CD8-positive, alpha-beta memory T cell (primary cell): ENCODE measurements around the gene RGS4. TPM values are rescaled to one million over a fixed set of nuclear protein-coding genes. Genes with fewer than 3 reads are reported as not detected.
"Not testable (repeated sequence)": the region's sequence is repeated elsewhere in the genome, so short reads cannot be mapped to it uniquely, and the experiment has no call there.

Experiments used
- CTCF ChIA-PET: fragments of 350-600 bp; sonication (Branson Sonifier 250); formaldehyde crosslinking; loops from one replicate; lab custom pipeline; 2021; ENCODE audit warnings: antibody characterized with exemption; lab: Charles Lee
- POLR2A ChIA-PET: fragments of 350-600 bp; sonication (Branson Sonifier 250); formaldehyde crosslinking; loops from one replicate; lab custom pipeline; 2021; ENCODE audit warnings: antibody characterized with exemption; lab: Charles Lee
- DNase-seq, 5 donors: peaks; one replicate each; pipeline versions ENCODE4 v3.0.0 to v3.0.0-alpha.2; 2020 to 2022; ENCODE audit warnings: mixed read lengths in 1 of 5
- H3K27ac ChIP-seq: one replicate; pipeline ENCODE4 v1.7.0; 2013; ENCODE audit warnings: low read depth, mild to moderate bottlenecking, low read length, moderate library complexity
- H3K27me3 ChIP-seq: 2 replicates; pipeline ENCODE4 v1.7.0; 2013; ENCODE audit warnings: low read length, mild to moderate bottlenecking; ENCODE audit not compliant: insufficient read depth, poor library complexity, severe bottlenecking
- H3K36me3 ChIP-seq: 2 replicates; pipeline ENCODE4 v1.7.0; 2013; ENCODE audit warnings: mild to moderate bottlenecking, low read length, moderate library complexity; ENCODE audit not compliant: insufficient read depth
- H3K4me1 ChIP-seq: 2 replicates; pipeline ENCODE4 v1.7.0; 2013; ENCODE audit warnings: mild to moderate bottlenecking, low read length, moderate library complexity; ENCODE audit not compliant: insufficient read depth
- H3K4me3 ChIP-seq: 2 replicates; pipeline ENCODE4 v1.7.0; 2013; ENCODE audit warnings: mild to moderate bottlenecking, low read length
- H3K9me3 ChIP-seq: 2 replicates; pipeline ENCODE4 v1.7.0; 2013; ENCODE audit warnings: mild to moderate bottlenecking, low read length
- H3K27ac Mint-ChIP-seq, 8 donors: one replicate each; pipeline ENCODE4 v1.8.0; 2020 to 2021; ENCODE audit warnings: mixed read lengths in 8 of 8, mild to moderate bottlenecking in 6 of 8, inconsistent platforms in 3 of 8, moderate library complexity in 3 of 8
- H3K27me3 Mint-ChIP-seq, 2 donors: one replicate each; pipeline ENCODE4 v1.8.0; 2020 to 2021; ENCODE audit warnings: mixed read lengths in 2 of 2, mild to moderate bottlenecking in 1 of 2, moderate library complexity in 1 of 2
- H3K36me3 Mint-ChIP-seq, 3 donors: one replicate each; pipeline ENCODE4 v1.8.0; 2020 to 2021; ENCODE audit warnings: mixed read lengths in 3 of 3, inconsistent platforms in 1 of 3, mild to moderate bottlenecking in 1 of 3
- H3K4me1 Mint-ChIP-seq, 3 donors: one replicate each; pipeline ENCODE4 v1.8.0; 2020 to 2021; ENCODE audit warnings: mixed read lengths in 3 of 3, inconsistent platforms in 1 of 3, mild to moderate bottlenecking in 1 of 3
- H3K4me3 Mint-ChIP-seq, 7 donors: one replicate each; pipeline ENCODE4 v1.8.0; 2020 to 2021; ENCODE audit warnings: mixed read lengths in 7 of 7, mild to moderate bottlenecking in 6 of 7, moderate library complexity in 4 of 7, inconsistent platforms in 2 of 7
- H3K9me3 Mint-ChIP-seq, 5 donors: one replicate each; pipeline ENCODE4 v1.8.0; 2020 to 2022; ENCODE audit warnings: mixed read lengths in 5 of 5, mild to moderate bottlenecking in 3 of 5, moderate library complexity in 2 of 5, inconsistent platforms in 1 of 5
- polyA plus RNA-seq: library from polyadenylated mRNA; unstranded; fragments of 300-500 nt; fragmentation: Illumina TruSeq; gene quantifications from one replicate; pipeline ENCODE4 v1.2.3, GENCODE V29; 2021
- total RNA-seq, 2 experiments: library from RNA; stranded (reverse); gene quantifications; one replicate each; pipeline ENCODE4 v1.2.3, GENCODE V29; 2021

RGS4 gene
- total and polyA plus RNA-seq, 3 experiments from 2014 or later, result not detected

DNA sequence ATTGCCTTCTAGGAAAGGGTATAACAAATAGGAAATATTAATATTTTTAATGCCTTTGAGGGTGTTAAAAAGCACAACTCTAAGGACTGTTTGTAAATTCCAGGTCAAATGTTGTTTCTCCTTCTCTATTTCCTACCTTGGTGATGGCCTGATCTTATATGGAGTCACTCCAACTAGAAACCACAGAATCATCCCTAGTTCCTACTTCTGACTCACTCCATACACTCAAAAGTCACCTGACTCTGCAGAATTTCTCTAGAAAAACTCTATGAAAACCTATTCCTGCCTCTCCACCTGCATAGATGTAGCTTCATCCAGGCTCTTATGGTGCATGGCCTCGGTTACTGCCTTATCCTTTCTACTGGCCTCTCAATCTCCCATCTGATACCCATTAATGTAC, 14.5 kb downstream of the RGS4 start:
- H3K4me1 ChIP-seq, result no peaks in the 10 kb centered on the region
- Mint-ChIP-seq H3K4me1 (no peaks in the 10 kb centered on the region), H3K27ac (no peak overlapping the region), H3K9me3 (peaks cover 0 to 3% (median 0%) of the 10 kb centered on the region in 5 donors), H3K27me3 (no peaks in the 10 kb centered on the region), H3K4me3 (no peak overlapping the region), H3K36me3 (no peaks in the 10 kb centered on the region)
- H3K36me3 ChIP-seq, result no peaks in the 10 kb centered on the region
- H3K27ac ChIP-seq, result no peak overlapping the region
- H3K27me3 ChIP-seq, result no peaks in the 10 kb centered on the region
- ChIA-PET POLR2A (no interaction called here), CTCF (no interaction called here)
- no peak for DNase-seq
- no peaks in the 10 kb centered on the region for H3K9me3 ChIP-seq
- H3K4me3 ChIP-seq, result no peak overlapping the region

GRCh38 chr1:163084330-163084729, 15.2 kb downstream of the RGS4 start:
- Histone ChIP-seq H3K4me3 (no peak overlapping the region), H3K27ac (no peak overlapping the region), H3K27me3 (no peaks in the 10 kb centered on the region), H3K9me3 (no peaks in the 10 kb centered on the region), H3K4me1 (no peaks in the 10 kb centered on the region), H3K36me3 (no peaks in the 10 kb centered on the region)
- Mint-ChIP-seq H3K27ac (no peak overlapping the region), H3K27me3 (no peaks in the 10 kb centered on the region), H3K4me1 (no peaks in the 10 kb centered on the region), H3K4me3 (no peak overlapping the region), H3K36me3 (no peaks in the 10 kb centered on the region), H3K9me3 (peaks cover 0 to 3% (median 0%) of the 10 kb centered on the region in 5 donors)
- ChIA-PET POLR2A (no interaction called here), CTCF (no interaction called here)
- DNase-seq, result no peak

- H3K27me3 ChIP-seq, result no peaks in the 10 kb centered on the region
- no peaks in the 10 kb centered on the region for H3K36me3 ChIP-seq
- H3K4me3 ChIP-seq, result no peak overlapping the region
- no peak overlapping the region for H3K27ac ChIP-seq
- POLR2A ChIA-PET, result no interaction called here
- CTCF ChIA-PET, result no interaction called here
- H3K27ac Mint-ChIP-seq, result no peak overlapping the region
- no peaks in the 10 kb centered on the region for H3K27me3 Mint-ChIP-seq
- no peaks in the 10 kb centered on the region for H3K9me3 Mint-ChIP-seq
- H3K36me3 Mint-ChIP-seq, result no peaks in the 10 kb centered on the region
- no peaks in the 10 kb centered on the region for H3K4me1 ChIP-seq
- H3K4me3 Mint-ChIP-seq, result no peak overlapping the region
- no peaks in the 10 kb centered on the region for H3K4me1 Mint-ChIP-seq
- no peaks in the 10 kb centered on the region for H3K9me3 ChIP-seq
- no peak for DNase-seq
Measured at GRCh38 chr1:163085041-163085903, 16.1 kb downstream of the RGS4 start.

DNA sequence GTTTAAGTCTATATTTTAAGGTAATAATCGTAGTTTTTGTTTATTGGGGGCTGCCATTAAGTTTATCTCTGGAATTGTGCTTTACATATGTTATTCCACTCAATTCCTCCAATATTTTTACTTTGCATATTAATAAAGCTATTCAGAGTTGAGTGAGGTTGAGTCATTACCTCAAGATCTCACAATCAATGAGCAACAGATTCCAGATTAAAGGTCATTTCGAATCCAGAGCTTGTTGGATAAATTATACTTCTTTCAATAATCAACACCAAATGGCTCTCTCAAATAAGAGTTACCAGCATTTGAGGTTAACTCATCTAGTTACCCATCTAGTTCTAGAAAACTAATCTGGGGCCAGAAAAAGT, 16.7 kb downstream of the RGS4 start:
- H3K27me3 ChIP-seq, result no peaks in the 10 kb centered on the region
- H3K4me3 Mint-ChIP-seq, result no peak overlapping the region
- no peak for DNase-seq
- H3K4me3 ChIP-seq, result no peak overlapping the region
- CTCF ChIA-PET, result no interaction called here
- no peak overlapping the region for H3K27ac ChIP-seq
- no peaks in the 10 kb centered on the region for H3K27me3 Mint-ChIP-seq
- no peaks in the 10 kb centered on the region for H3K9me3 ChIP-seq
- no peaks in the 10 kb centered on the region for H3K4me1 Mint-ChIP-seq
- no peak overlapping the region for H3K27ac Mint-ChIP-seq
- H3K9me3 Mint-ChIP-seq, result no peaks in the 10 kb centered on the region
- H3K36me3 ChIP-seq, result no peaks in the 10 kb centered on the region
- no peaks in the 10 kb centered on the region for H3K4me1 ChIP-seq
- POLR2A ChIA-PET, result no interaction called here
- H3K36me3 Mint-ChIP-seq, result no peaks in the 10 kb centered on the region

DNA sequence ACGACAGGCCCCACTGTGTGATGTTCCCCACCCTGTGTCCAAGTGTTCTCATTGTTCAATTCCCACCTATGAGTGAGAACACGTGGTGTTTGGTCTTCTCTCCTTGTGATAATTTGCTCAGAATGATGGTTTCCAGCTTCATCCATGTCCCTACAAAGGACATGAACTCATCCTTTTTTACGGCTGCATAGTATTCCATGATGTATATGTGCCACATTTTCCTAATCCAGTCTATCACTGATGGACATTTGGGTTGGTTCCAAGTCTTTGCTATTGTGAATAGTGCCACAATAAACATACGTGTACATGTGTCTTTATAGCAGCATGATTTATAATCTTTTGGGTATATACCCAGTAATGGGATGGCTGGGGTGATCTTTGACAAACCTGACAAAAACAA, 20.0 kb downstream of the RGS4 start:
- H3K9me3 Mint-ChIP-seq, result not testable (repeated sequence)

DNA sequence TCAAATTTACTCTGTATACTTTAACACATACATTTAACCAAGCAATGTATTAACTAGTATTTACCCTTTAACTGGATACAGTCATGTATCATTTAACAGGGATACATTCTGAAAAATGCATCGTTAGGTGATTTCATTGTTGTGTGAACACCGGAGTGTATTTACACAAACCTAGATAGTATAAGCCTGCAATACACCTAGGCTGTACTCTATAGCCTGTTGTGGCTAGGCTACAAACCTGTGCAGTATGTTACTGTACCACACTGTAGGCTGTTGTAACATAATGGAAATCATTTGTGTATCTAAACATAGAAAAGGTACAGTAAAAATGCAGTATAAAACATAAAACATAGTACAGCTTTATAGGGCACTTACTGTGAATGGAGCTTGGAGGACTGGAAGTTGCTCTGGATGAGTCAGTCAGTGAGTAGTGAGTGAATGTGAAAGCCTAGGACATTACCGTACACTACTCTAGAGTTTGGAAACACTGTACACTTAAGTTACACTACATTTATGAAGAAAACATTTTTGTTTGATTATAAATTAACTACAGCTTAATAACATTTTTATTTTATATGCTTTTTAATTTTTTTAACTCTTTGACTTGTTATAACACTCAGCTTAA, 21.3 kb downstream of the RGS4 start:
- peaks cover 2 to 4% of the 10 kb centered on the region in 2 donors for H3K27me3 Mint-ChIP-seq
- Histone ChIP-seq H3K4me3 (no peak overlapping the region), H3K4me1 (no peaks in the 10 kb centered on the region), H3K36me3 (no peaks in the 10 kb centered on the region), H3K27me3 (no peaks in the 10 kb centered on the region), H3K9me3 (no peaks in the 10 kb centered on the region), H3K27ac (no peak overlapping the region)
- no peak overlapping the region for H3K4me3 Mint-ChIP-seq
- no peak for DNase-seq
- POLR2A ChIA-PET, result no interaction called here
- peaks cover 0 to 2% (median 0%) of the 10 kb centered on the region in 5 donors for H3K9me3 Mint-ChIP-seq
- H3K36me3 Mint-ChIP-seq, result no peaks in the 10 kb centered on the region
- peaks cover 0 to 2% (median 0%) of the 10 kb centered on the region in 3 donors for H3K4me1 Mint-ChIP-seq
- CTCF ChIA-PET, result no interaction called here
- no peak overlapping the region for H3K27ac Mint-ChIP-seq

More for the DNA sequence above, 20.0 kb downstream of the RGS4 start:
- H3K4me3 Mint-ChIP-seq, H3K4me1 ChIP-seq, H3K4me1 Mint-ChIP-seq, H3K36me3 ChIP-seq, H3K27me3 ChIP-seq, DNase-seq, H3K27me3 Mint-ChIP-seq, CTCF ChIA-PET, POLR2A ChIA-PET, H3K27ac Mint-ChIP-seq, H3K27ac ChIP-seq, H3K36me3 Mint-ChIP-seq, H3K9me3 ChIP-seq, H3K4me3 ChIP-seq: not testable (repeated sequence)

GRCh38 chr1:163093169-163093568, 24.0 kb downstream of the RGS4 start:
- Mint-ChIP-seq H3K36me3 (no peaks in the 10 kb centered on the region), H3K4me3 (no peak overlapping the region), H3K9me3 (peaks cover 0 to 2% (median 0%) of the 10 kb centered on the region in 5 donors), H3K27ac (no peak overlapping the region), H3K27me3 (peaks cover 2 to 10% of the 10 kb centered on the region in 2 donors), H3K4me1 (peaks cover 0 to 2% (median 0%) of the 10 kb centered on the region in 3 donors)
- Histone ChIP-seq H3K27me3 (no peaks in the 10 kb centered on the region), H3K27ac (no peak overlapping the region), H3K4me1 (no peaks in the 10 kb centered on the region), H3K9me3 (no peaks in the 10 kb centered on the region), H3K36me3 (no peaks in the 10 kb centered on the region), H3K4me3 (no peak overlapping the region)
- DNase-seq, result no peak
- POLR2A ChIA-PET, result no interaction called here
- CTCF ChIA-PET, result interaction anchor here (1.3 kb wide), 1 partner anchor 12 kb away, joined by 3 read pairs; no protein-coding TSS in a partner anchor

GRCh38 chr1:163093579-163093978, 24.4 kb downstream of the RGS4 start:
- ChIA-PET CTCF (interaction anchor here (1.3 kb wide), 1 partner anchor 11 kb away, joined by 3 read pairs; no protein-coding TSS in a partner anchor), POLR2A (no interaction called here)
- no peaks in the 10 kb centered on the region for H3K9me3 ChIP-seq
- no peaks in the 10 kb centered on the region for H3K27me3 ChIP-seq
- Mint-ChIP-seq H3K27me3 (peaks cover 2 to 10% of the 10 kb centered on the region in 2 donors), H3K4me1 (peaks cover 0 to 2% (median 0%) of the 10 kb centered on the region in 3 donors), H3K4me3 (no peak overlapping the region), H3K36me3 (no peaks in the 10 kb centered on the region), H3K27ac (no peak overlapping the region), H3K9me3 (peaks cover 0 to 2% (median 0%) of the 10 kb centered on the region in 5 donors)
- no peak for DNase-seq
- no peaks in the 10 kb centered on the region for H3K36me3 ChIP-seq
- no peak overlapping the region for H3K4me3 ChIP-seq
- H3K4me1 ChIP-seq, result no peaks in the 10 kb centered on the region
- no peak overlapping the region for H3K27ac ChIP-seq
